Measurements from ENCODE around the gene COLEC11. TPM values are rescaled to one million over a fixed set of nuclear protein-coding genes. Genes with fewer than 3 reads are reported as not detected.

COLEC11 gene
- total RNA-seq, 1 donor from 2014 or later, result not detected

GRCh38 chr2:3586220-3586619, 8.7 kb upstream of the COLEC11 start:
- no peak for DNase-seq (ENCODE audit: extremely low spot score in 2 of 2)
- peaks cover 9% of the 10 kb centered on the region for H3K4me1 ChIP-seq
- H3K4me3 ChIP-seq, result no peak overlapping the region
- H3K36me3 ChIP-seq, result peaks cover 0 to 10% of the 10 kb centered on the region in 2 donors
- no peak for TF ChIP-seq POLR2A (IDR thresholded peaks at IDR 0.05)
- no peak for TF ChIP-seq CTCF (IDR thresholded peaks at IDR 0.05)
- TF ChIP-seq POLR2AphosphoS5 (IDR thresholded peaks at IDR 0.05; ENCODE audit: insufficient read depth in 1 of 2, low read depth in 1 of 2), result no peak
- no peaks in the 10 kb centered on the region for H3K9me3 ChIP-seq
- intact Hi-C loops (cut with DNase I), result no loop called here
- no peaks in the 10 kb centered on the region for H3K27me3 ChIP-seq
- peak overlapping the region; percentile 74 for H3K27ac ChIP-seq

GRCh38 chr2:3587021-3587420, 7.9 kb upstream of the COLEC11 start:
- intact Hi-C loops (cut with DNase I), result no loop called here
- Histone ChIP-seq H3K27me3 (no peaks in the 10 kb centered on the region), H3K4me3 (no peak overlapping the region), H3K9me3 (no peaks in the 10 kb centered on the region), H3K27ac (no peak overlapping the region), H3K4me1 (peaks cover 9% of the 10 kb centered on the region), H3K36me3 (peaks cover 0 to 2% of the 10 kb centered on the region in 2 donors)
- DNase-seq (ENCODE audit: extremely low spot score in 2 of 2), result no peak
- TF ChIP-seq POLR2A (IDR thresholded peaks at IDR 0.05) (no peak), CTCF (IDR thresholded peaks at IDR 0.05) (no peak), POLR2AphosphoS5 (IDR thresholded peaks at IDR 0.05; ENCODE audit: insufficient read depth in 1 of 2, low read depth in 1 of 2) (no peak)

GRCh38 chr2:3587432-3587831, 7.5 kb upstream of the COLEC11 start:
- intact Hi-C loops (cut with DNase I), result no loop called here
- TF ChIP-seq CTCF (IDR thresholded peaks at IDR 0.05), result no peak
- TF ChIP-seq POLR2AphosphoS5 (IDR thresholded peaks at IDR 0.05; ENCODE audit: insufficient read depth in 1 of 2, low read depth in 1 of 2), result no peak
- TF ChIP-seq POLR2A (IDR thresholded peaks at IDR 0.05), result no peak
- no peaks in the 10 kb centered on the region for H3K9me3 ChIP-seq
- H3K27me3 ChIP-seq, result no peaks in the 10 kb centered on the region
- no peak overlapping the region for H3K27ac ChIP-seq
- H3K36me3 ChIP-seq, result no peaks in the 10 kb centered on the region
- DNase-seq (ENCODE audit: extremely low spot score in 2 of 2), result no peak
- H3K4me1 ChIP-seq, result peaks cover 9% of the 10 kb centered on the region
- H3K4me3 ChIP-seq, result no peak overlapping the region

- DNase-seq (ENCODE audit: extremely low spot score in 2 of 2), result no peak
- intact Hi-C loops (cut with DNase I), result no loop called here
- H3K4me3 ChIP-seq, result no peak overlapping the region
- no peaks in the 10 kb centered on the region for H3K9me3 ChIP-seq
- H3K36me3 ChIP-seq, result no peaks in the 10 kb centered on the region
- H3K4me1 ChIP-seq, result peaks cover 9% of the 10 kb centered on the region
- no peak for TF ChIP-seq POLR2A (IDR thresholded peaks at IDR 0.05)
- TF ChIP-seq CTCF (IDR thresholded peaks at IDR 0.05), result no peak
- no peak for TF ChIP-seq POLR2AphosphoS5 (IDR thresholded peaks at IDR 0.05; ENCODE audit: insufficient read depth in 1 of 2, low read depth in 1 of 2)
- H3K27ac ChIP-seq, result no peak overlapping the region
- H3K27me3 ChIP-seq, result no peaks in the 10 kb centered on the region
Observed at GRCh38 chr2:3588084-3588483, 6.8 kb upstream of the COLEC11 start.

- no peaks in the 10 kb centered on the region for H3K9me3 ChIP-seq
- no peaks in the 10 kb centered on the region for H3K27me3 ChIP-seq
- H3K4me1 ChIP-seq, result peaks cover 9% of the 10 kb centered on the region
- intact Hi-C loops (cut with DNase I), result no loop called here
- H3K4me3 ChIP-seq, result no peak overlapping the region
- H3K27ac ChIP-seq, result no peak overlapping the region
- DNase-seq (ENCODE audit: extremely low spot score in 2 of 2), result no peak
- no peaks in the 10 kb centered on the region for H3K36me3 ChIP-seq
- TF ChIP-seq POLR2AphosphoS5 (IDR thresholded peaks at IDR 0.05; ENCODE audit: insufficient read depth in 1 of 2, low read depth in 1 of 2) (no peak), POLR2A (IDR thresholded peaks at IDR 0.05) (no peak)
Observed at GRCh38 chr2:3589086-3589485, 5.8 kb upstream of the COLEC11 start.
